ENCODE results near the gene SEMA5A. TPM values are rescaled to one million over a fixed set of nuclear protein-coding genes. Genes with fewer than 3 reads are reported as not detected.

Gene SEMA5A
- polyA plus RNA-seq, 1 experiment = 98.4 TPM

DNA sequence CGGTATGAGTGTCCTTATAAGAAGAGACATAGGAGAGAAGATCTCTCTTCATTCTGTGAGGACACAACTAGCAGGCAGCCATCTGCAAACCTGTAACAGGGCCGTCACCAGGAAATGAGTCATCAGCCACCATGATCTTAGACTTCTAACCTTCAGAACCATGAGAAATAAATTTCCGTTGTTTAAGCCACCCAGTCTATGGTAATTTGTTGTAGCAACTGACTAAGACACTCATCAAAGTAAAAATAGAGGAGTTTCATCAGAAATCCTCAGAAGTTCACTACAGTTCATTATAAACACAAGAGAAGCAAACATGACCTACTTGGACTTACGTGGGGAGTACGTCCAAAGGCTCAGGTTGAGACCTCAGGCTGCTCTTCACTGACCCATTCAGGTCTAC lies 357.7 kb downstream of the SEMA5A start:
- Histone ChIP-seq H3K27me3 (ENCODE audit: control insufficient read depth, insufficient read depth, low read length) (no peaks in the 10 kb centered on the region), H3K36me3 (ENCODE audit: control insufficient read depth, insufficient read depth, low read length) (peaks cover 7% of the 10 kb centered on the region), H3K4me3 (ENCODE audit: low read depth, low read length) (no peak overlapping the region)
- DNase-seq (ENCODE audit: low read depth) = peak; percentile 88
- POLR2A ChIA-PET = no interaction called here
- CTCF ChIA-PET = no interaction called here
- TF ChIP-seq, protein P1, sequence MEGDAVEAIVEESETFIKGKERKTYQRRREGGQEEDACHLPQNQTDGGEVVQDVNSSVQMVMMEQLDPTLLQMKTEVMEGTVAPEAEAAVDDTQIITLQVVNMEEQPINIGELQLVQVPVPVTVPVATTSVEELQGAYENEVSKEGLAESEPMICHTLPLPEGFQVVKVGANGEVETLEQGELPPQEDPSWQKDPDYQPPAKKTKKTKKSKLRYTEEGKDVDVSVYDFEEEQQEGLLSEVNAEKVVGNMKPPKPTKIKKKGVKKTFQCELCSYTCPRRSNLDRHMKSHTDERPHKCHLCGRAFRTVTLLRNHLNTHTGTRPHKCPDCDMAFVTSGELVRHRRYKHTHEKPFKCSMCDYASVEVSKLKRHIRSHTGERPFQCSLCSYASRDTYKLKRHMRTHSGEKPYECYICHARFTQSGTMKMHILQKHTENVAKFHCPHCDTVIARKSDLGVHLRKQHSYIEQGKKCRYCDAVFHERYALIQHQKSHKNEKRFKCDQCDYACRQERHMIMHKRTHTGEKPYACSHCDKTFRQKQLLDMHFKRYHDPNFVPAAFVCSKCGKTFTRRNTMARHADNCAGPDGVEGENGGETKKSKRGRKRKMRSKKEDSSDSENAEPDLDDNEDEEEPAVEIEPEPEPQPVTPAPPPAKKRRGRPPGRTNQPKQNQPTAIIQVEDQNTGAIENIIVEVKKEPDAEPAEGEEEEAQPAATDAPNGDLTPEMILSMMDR (IDR thresholded peaks at IDR 0.05; ENCODE audit: insufficient read depth, low read depth, low read length) = no peak

- no peak for DNase-seq (ENCODE audit: low read depth)
- peaks cover 7% of the 10 kb centered on the region for H3K36me3 ChIP-seq (ENCODE audit: control insufficient read depth, insufficient read depth, low read length)
- no peak overlapping the region for H3K4me3 ChIP-seq (ENCODE audit: low read depth, low read length)
- ChIA-PET POLR2A (no interaction called here), CTCF (no interaction called here)
- H3K27me3 ChIP-seq (ENCODE audit: control insufficient read depth, insufficient read depth, low read length) = no peaks in the 10 kb centered on the region
- TF ChIP-seq, protein P1 (IDR thresholded peaks at IDR 0.05; ENCODE audit: insufficient read depth, low read depth, low read length) = no peak
These were observed 358.3 kb downstream of the SEMA5A start for GRCh38 chr5:9187614-9188013.

- ChIA-PET POLR2A (no interaction called here), CTCF (no interaction called here)
- H3K4me3 ChIP-seq (ENCODE audit: low read depth, low read length) = no peak overlapping the region
- no peak for DNase-seq (ENCODE audit: low read depth)
- peaks cover 4% of the 10 kb centered on the region for H3K36me3 ChIP-seq (ENCODE audit: control insufficient read depth, insufficient read depth, low read length)
- TF ChIP-seq, protein P1 (IDR thresholded peaks at IDR 0.05; ENCODE audit: insufficient read depth, low read depth, low read length) = no peak
- H3K27me3 ChIP-seq (ENCODE audit: control insufficient read depth, insufficient read depth, low read length) = no peaks in the 10 kb centered on the region
These were observed 359.8 kb downstream of the SEMA5A start for GRCh38 chr5:9186069-9186468.

- Histone ChIP-seq H3K4me3 (ENCODE audit: low read depth, low read length) (no peak overlapping the region), H3K36me3 (ENCODE audit: control insufficient read depth, insufficient read depth, low read length) (peaks cover 4% of the 10 kb centered on the region; the same call in 1 of the 2 replicates), H3K27me3 (ENCODE audit: control insufficient read depth, insufficient read depth, low read length) (no peaks in the 10 kb centered on the region)
- TF ChIP-seq, protein P1 (IDR thresholded peaks at IDR 0.05; ENCODE audit: insufficient read depth, low read depth, low read length) = no peak
- POLR2A ChIA-PET = no interaction called here
- CTCF ChIA-PET = interaction anchor here (1.3 kb wide), 1 partner anchor 23 kb away, joined by 5 read pairs; no protein-coding TSS in a partner anchor
- DNase-seq (ENCODE audit: low read depth) = no peak
These were observed 361.9 kb downstream of the SEMA5A start for GRCh38 chr5:9183992-9184391.

DNA sequence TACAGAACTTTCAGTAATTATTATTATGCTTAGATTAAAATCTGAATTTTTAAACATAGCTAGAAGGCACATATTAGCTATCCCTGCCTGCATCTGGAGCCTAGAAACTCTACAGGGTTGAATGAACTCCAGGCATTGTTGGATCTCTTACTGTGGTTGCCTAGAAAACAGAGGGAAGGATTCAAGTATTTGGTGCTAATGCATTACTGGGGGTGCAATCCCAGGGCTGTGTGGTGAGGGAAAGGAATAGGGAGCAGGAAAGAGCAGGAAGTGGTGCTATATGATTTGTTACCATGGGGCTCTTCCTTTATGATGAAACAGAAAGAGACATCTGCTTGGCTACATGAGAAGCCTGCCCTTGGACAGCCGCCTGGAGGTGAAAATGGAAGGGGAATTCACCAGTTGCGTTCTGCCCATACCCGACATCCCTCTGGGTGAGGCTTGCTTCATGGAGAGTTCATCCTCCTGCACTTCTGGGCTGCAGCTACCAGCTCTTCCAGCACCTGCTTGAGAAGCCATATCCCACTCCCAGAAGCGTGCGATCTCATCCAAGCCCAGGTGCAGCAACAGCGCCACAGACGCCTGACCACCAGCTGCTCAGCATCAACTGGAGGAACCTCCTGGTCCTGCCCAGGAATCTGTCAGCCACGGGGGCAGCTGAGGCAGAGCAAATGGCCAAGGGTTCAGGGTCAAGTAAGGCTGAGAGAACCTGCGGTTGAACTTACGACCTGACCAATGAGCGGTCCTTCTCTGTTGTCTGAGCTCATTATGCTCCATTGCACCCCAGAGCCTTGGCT lies 362.8 kb downstream of the SEMA5A start:
- H3K36me3 ChIP-seq (ENCODE audit: control insufficient read depth, insufficient read depth, low read length) = peaks cover 1% of the 10 kb centered on the region; the same call in 1 of the 2 replicates
- ChIA-PET CTCF (no interaction called here), POLR2A (no interaction called here)
- no peak for DNase-seq (ENCODE audit: low read depth)
- no peaks in the 10 kb centered on the region for H3K27me3 ChIP-seq (ENCODE audit: control insufficient read depth, insufficient read depth, low read length)
- no peak overlapping the region for H3K4me3 ChIP-seq (ENCODE audit: low read depth, low read length)
- TF ChIP-seq, protein P1 (IDR thresholded peaks at IDR 0.05; ENCODE audit: insufficient read depth, low read depth, low read length) = no peak

Data from BJ (cell line).